Measurements from ENCODE around the gene MRPL33. TPM values are rescaled to one million over a fixed set of nuclear protein-coding genes. Genes with fewer than 3 reads are reported as not detected.
"Not testable (repeated sequence)": the region's sequence is repeated elsewhere in the genome, so short reads cannot be mapped to it uniquely, and the experiment has no call there.

Gene MRPL33
- total RNA-seq, 2 donors from 2014 or later: 26.5 to 92.0 TPM

GRCh38 chr2:27746325-27746724 is 25.2 kb upstream of the MRPL33 start:
- Histone ChIP-seq H3K9me3 (no peaks in the 10 kb centered on the region), H3K27ac (no peak overlapping the region), H3K4me1 (no peaks in the 10 kb centered on the region), H3K36me3 (replicated peaks in 1 of 2; ENCODE audit: insufficient read depth in 1 of 2, low read depth in 2 of 2) (no peaks in the 10 kb centered on the region), H3K4me3 (no peak overlapping the region), H3K27me3 (no peaks in the 10 kb centered on the region)
- 76 to 79% methylated on average over 2 of the region's 2 CpGs for WGBS, 2 donors
- DNase-seq (no peak), ATAC-seq (no peak)
- intact Hi-C loops (cut with DNase I): no loop called here
- TF ChIP-seq CTCF (IDR thresholded peaks at IDR 0.05) (no peak), POLR2A (IDR thresholded peaks at IDR 0.05) (no peak)

- WGBS, 2 donors: 70 to 72% methylated on average over 6 of the region's 6 CpGs
- TF ChIP-seq CTCF (IDR thresholded peaks at IDR 0.05): no peak
- TF ChIP-seq POLR2A (IDR thresholded peaks at IDR 0.05): no peak
- Histone ChIP-seq H3K4me1 (peaks cover 11% of the 10 kb centered on the region), H3K4me3 (no peak overlapping the region), H3K9me3 (no peaks in the 10 kb centered on the region), H3K36me3 (replicated peaks in 1 of 2; ENCODE audit: insufficient read depth in 1 of 2, low read depth in 2 of 2) (no peaks in the 10 kb centered on the region), H3K27me3 (no peaks in the 10 kb centered on the region), H3K27ac (no peak overlapping the region)
- intact Hi-C loops (cut with DNase I): no loop called here
- ATAC-seq (no peak), DNase-seq (no peak)
These were observed 23.6 kb upstream of the MRPL33 start for GRCh38 chr2:27747827-27748352.

GRCh38 chr2:27748803-27749554 is 22.5 kb upstream of the MRPL33 start:
- intact Hi-C loops (cut with DNase I); H3K9me3 ChIP-seq; H3K4me3 ChIP-seq; ATAC-seq; H3K27ac ChIP-seq; H3K27me3 ChIP-seq; DNase-seq; H3K36me3 ChIP-seq (replicated peaks in 1 of 2; ENCODE audit: insufficient read depth in 1 of 2, low read depth in 2 of 2): not testable (repeated sequence)
- peaks cover 20% of the 10 kb centered on the region for H3K4me1 ChIP-seq
- WGBS, 2 donors: 60 to 75% methylated on average over 2 of the region's 2 CpGs

- WGBS, 2 donors: 77 to 91% methylated on average over 5 to 6 of the region's 6 CpGs
These were observed 20.1 kb upstream of the MRPL33 start for GRCh38 chr2:27751377-27751776.

More at GRCh38 chr2:27751377-27751776, 20.1 kb upstream of the MRPL33 start:
- TF ChIP-seq CTCF (IDR thresholded peaks at IDR 0.05) (no peak), POLR2A (IDR thresholded peaks at IDR 0.05) (no peak)
- Histone ChIP-seq H3K4me1 (peaks cover 43% of the 10 kb centered on the region), H3K9me3 (no peaks in the 10 kb centered on the region), H3K27ac (no peak overlapping the region), H3K36me3 (replicated peaks in 1 of 2; ENCODE audit: insufficient read depth in 1 of 2, low read depth in 2 of 2) (no peaks in the 10 kb centered on the region), H3K4me3 (no peak overlapping the region), H3K27me3 (no peaks in the 10 kb centered on the region)
- intact Hi-C loops (cut with DNase I): no loop called here
- no peak for ATAC-seq
- DNase-seq: no peak
